ENCODE data around the gene EXOSC3. TPM values are rescaled to one million over a fixed set of nuclear protein-coding genes. Genes with fewer than 3 reads are reported as not detected.

Gene EXOSC3
- total RNA-seq, 1 donor from 2014 or later = 25.8 TPM

DNA sequence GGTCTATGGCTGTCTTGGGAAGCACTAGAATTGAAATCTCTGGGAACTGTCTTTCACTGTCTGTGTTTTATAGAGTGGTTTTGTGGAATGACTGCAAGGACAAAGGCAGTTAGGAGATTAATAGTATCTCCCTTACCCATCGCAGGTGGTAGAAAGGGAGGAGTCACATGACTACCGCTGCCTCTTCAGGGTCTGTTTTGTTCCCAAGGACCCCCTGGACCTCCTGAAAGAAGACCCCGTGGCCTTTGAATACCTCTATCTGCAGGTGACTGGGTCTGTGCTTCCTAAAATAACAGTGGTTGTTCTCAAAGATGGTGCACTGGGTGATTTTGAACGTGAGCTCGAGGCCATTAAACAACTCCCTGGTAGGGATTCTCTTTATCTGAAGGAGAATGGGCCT is 54.0 kb downstream of the EXOSC3 start:
- Histone ChIP-seq H3K4me3 (ENCODE audit: low read depth, low read length) (no peak overlapping the region), H3K27me3 (ENCODE audit: control insufficient read depth, insufficient read depth, low read length) (no peaks in the 10 kb centered on the region), H3K36me3 (ENCODE audit: control insufficient read depth, insufficient read depth, low read length) (no peaks in the 10 kb centered on the region)
- TF ChIP-seq, protein P1, sequence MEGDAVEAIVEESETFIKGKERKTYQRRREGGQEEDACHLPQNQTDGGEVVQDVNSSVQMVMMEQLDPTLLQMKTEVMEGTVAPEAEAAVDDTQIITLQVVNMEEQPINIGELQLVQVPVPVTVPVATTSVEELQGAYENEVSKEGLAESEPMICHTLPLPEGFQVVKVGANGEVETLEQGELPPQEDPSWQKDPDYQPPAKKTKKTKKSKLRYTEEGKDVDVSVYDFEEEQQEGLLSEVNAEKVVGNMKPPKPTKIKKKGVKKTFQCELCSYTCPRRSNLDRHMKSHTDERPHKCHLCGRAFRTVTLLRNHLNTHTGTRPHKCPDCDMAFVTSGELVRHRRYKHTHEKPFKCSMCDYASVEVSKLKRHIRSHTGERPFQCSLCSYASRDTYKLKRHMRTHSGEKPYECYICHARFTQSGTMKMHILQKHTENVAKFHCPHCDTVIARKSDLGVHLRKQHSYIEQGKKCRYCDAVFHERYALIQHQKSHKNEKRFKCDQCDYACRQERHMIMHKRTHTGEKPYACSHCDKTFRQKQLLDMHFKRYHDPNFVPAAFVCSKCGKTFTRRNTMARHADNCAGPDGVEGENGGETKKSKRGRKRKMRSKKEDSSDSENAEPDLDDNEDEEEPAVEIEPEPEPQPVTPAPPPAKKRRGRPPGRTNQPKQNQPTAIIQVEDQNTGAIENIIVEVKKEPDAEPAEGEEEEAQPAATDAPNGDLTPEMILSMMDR (IDR thresholded peaks at IDR 0.05; ENCODE audit: insufficient read depth, low read length, severe bottlenecking) = no peak
- no peak for DNase-seq (ENCODE audit: low read depth)
- FAIRE-seq = no peak

DNA sequence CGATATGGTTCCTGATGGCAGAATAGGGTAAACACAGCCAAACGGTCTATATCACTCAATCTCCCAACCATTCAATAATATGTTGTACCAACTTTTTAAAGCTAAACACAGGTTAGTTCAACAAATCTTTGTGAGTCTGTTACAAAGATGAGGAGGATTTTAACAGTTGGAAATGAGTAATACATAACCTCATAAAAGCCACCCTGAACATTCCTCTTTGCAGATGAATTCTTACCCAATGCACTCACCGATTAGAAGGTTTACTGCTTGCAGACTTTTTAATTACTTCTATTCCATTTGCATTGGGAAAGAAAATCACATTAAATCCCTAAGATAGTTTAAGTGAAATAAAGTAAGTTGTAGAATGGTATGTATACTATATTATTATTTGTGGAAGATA is 54.6 kb downstream of the EXOSC3 start:
- peak; percentile 40 for DNase-seq (ENCODE audit: low read depth)
- TF ChIP-seq, protein P1 (IDR thresholded peaks at IDR 0.05; ENCODE audit: insufficient read depth, low read length, severe bottlenecking) = no peak
- Histone ChIP-seq H3K27me3 (ENCODE audit: control insufficient read depth, insufficient read depth, low read length) (no peaks in the 10 kb centered on the region), H3K36me3 (ENCODE audit: control insufficient read depth, insufficient read depth, low read length) (no peaks in the 10 kb centered on the region), H3K4me3 (ENCODE audit: low read depth, low read length) (no peak overlapping the region)
- no peak for FAIRE-seq

Other genes starting within 250 kb of the EXOSC3 start
- gene FBXO10, start 208.7 kb downstream of the EXOSC3 start, total RNA-seq = 3.7 and 5.5 TPM in 2 replicates
- 108 and 126 TPM in 2 replicates for gene TOMM5, start 192.5 kb downstream of the EXOSC3 start, total RNA-seq
- gene FRMPD1, start 134.1 kb downstream of the EXOSC3 start, total RNA-seq = under 0.01 TPM in 1 of 2 replicates, not detected in the other
- 3.2 TPM in 2 replicates for gene TRMT10B, start 31.3 kb downstream of the EXOSC3 start, total RNA-seq
- 24.7 and 29.5 TPM in 2 replicates for gene DCAF10, start 15.7 kb upstream of the EXOSC3 start, total RNA-seq
- 63.7 and 99.2 TPM in 2 replicates for gene SLC25A51, start 119.1 kb upstream of the EXOSC3 start, total RNA-seq